MG63 (cell line): ENCODE data around the gene VRK2. TPM values are rescaled to one million over a fixed set of nuclear protein-coding genes. Genes with fewer than 3 reads are reported as not detected.

Experiments used
- DNase-seq: peaks from one replicate; pipeline ENCODE4 v3.0.0-alpha.2; 2020
- H3K27me3 ChIP-seq: fragments of 250-450 bp; sonication (Bioruptor Pico); 2 replicates; pipeline ENCODE4 v1.5.1; 2020; ENCODE audit warnings: mild to moderate bottlenecking, moderate library complexity
- H3K36me3 ChIP-seq: fragments of 250-450 bp; sonication (Bioruptor Pico); 2 replicates; pipeline ENCODE4 v1.5.1; 2020; ENCODE audit warnings: mild to moderate bottlenecking, moderate library complexity
- H3K4me3 ChIP-seq: fragments of 250-450 bp; sonication (Bioruptor Pico); 2 replicates; pipeline ENCODE4 v1.5.1; 2020; ENCODE audit warnings: mild to moderate bottlenecking, moderate library complexity
- H3K9me3 ChIP-seq: fragments of 250-450 bp; sonication (Bioruptor Pico); 2 replicates; pipeline ENCODE4 v1.5.1; 2020; ENCODE audit warnings: mild to moderate bottlenecking, moderate library complexity
- total RNA-seq: library from RNA; depleted of rRNA; stranded (reverse); fragments of >200 nt; shearing (Covaris generic); gene quantifications from 2 replicates; pipeline ENCODE4 v1.2.3, GENCODE V29; 2014; ENCODE audit warnings: low replicate concordance

The VRK2 gene
- total RNA-seq, 1 experiment from 2014 or later = 24.9 TPM

DNA sequence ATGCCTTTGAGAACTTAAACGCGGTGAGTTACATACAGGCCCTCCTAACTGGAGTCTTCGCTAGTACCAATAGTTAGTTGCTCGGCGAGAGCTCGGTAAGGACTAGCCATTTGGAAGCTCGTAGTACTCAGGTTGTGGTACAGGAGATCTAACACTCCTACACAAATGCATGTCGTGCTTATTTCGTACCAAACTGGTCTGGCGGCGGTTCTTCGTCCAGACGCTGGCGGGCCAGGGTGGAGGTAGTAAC, 346 bp upstream of the VRK2 start:
- Histone ChIP-seq H3K4me3 (peak overlapping the region; percentile 85), H3K27me3 (no peaks in the 10 kb centered on the region), H3K9me3 (no peaks in the 10 kb centered on the region), H3K36me3 (peaks cover 26% of the 10 kb centered on the region)
- no peak for DNase-seq

DNA sequence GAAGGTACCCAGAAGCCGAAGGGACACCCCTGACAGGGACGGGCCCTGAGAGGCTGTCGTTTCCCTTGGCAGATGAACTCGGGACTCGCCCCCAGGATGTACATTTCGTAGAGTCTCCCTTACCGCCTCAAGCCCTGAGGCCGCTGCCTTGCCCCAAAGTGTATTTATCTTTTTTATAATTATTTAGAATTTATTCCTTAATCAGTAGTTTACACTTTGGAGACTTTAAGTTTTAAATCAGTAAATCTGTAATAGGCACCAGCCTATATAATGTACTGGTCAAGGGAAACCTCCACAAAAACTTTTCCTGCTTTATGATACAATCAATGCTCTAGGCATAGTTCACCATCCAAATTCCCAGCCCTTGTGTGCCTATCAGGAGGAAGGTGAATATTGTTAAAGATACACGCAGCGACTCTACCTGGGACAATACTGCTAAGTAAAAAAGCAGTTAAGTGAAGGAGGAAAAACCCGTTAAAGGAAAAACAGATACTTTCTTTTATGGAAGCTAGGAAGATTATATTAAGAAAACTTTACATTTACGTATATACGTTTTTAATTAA, 848 bp downstream of the VRK2 start:
- no peaks in the 10 kb centered on the region for H3K27me3 ChIP-seq
- no peaks in the 10 kb centered on the region for H3K9me3 ChIP-seq
- DNase-seq = no peak
- H3K4me3 ChIP-seq = peak overlapping the region; percentile 85
- H3K36me3 ChIP-seq = peaks cover 33% of the 10 kb centered on the region

DNA sequence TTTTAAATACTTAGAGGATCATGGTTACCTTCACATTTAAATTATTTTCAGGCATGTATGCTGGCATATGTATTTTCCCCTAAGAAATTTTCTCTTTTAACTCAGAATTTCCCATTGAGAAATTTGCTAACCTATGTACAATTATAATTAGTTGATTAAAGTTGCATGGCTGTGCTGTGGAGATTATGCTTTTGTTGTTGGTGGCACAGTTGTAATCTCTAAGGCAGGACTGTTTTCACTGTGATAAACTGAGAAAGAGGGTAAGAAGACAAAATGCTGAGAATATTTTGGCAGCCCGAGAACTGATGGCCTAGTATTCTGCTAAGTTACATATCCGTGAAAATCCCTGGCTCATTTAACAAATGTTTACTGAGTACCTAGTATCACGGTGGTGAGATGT, 1.4 kb downstream of the VRK2 start:
- DNase-seq = no peak
- peaks cover 36% of the 10 kb centered on the region for H3K36me3 ChIP-seq
- no peaks in the 10 kb centered on the region for H3K9me3 ChIP-seq
- no peaks in the 10 kb centered on the region for H3K27me3 ChIP-seq
- H3K4me3 ChIP-seq = peak overlapping the region; percentile 85

DNA sequence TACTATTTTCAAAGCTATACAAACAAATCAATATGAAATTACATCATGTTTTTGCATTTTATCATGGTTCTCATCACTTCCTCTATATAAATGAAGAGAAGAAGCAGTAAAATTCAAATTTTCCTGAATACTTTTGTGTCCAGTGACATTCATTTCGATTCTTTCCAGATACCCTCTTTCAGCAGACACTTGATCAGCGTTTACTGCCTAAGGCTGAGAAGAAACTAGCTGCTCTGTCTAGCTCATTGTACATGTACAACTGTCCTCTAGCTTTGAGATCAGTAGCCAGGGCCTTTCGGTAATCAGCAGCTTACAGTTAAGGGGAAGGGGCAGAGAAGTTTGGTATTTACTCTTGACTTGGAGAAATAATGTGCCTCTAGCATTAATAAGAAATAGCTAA, 4.8 kb downstream of the VRK2 start:
- Histone ChIP-seq H3K27me3 (no peaks in the 10 kb centered on the region), H3K4me3 (no peak overlapping the region), H3K36me3 (peaks cover 36% of the 10 kb centered on the region), H3K9me3 (no peaks in the 10 kb centered on the region)
- DNase-seq = no peak

DNA sequence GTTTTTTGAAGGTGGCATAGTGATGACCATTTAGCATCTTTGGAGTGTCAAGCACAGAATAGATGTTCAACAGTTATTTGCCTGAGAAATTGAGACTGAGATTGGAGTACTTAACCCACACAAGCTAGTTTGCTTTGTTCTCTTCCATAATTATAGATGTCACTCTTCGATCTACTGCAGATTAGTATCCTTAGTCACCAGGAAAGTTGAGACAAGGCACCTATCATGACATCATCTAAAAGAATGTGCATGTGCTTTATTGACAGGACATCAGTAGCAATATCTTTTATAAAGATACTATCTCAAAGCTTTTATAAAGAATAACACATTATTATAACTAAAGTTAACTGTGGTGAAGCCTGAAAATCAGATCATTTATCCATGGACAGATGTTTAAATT, 6.4 kb downstream of the VRK2 start:
- no peak for DNase-seq
- Histone ChIP-seq H3K9me3 (no peaks in the 10 kb centered on the region), H3K4me3 (no peak overlapping the region), H3K36me3 (peaks cover 39% of the 10 kb centered on the region), H3K27me3 (no peaks in the 10 kb centered on the region)

DNA sequence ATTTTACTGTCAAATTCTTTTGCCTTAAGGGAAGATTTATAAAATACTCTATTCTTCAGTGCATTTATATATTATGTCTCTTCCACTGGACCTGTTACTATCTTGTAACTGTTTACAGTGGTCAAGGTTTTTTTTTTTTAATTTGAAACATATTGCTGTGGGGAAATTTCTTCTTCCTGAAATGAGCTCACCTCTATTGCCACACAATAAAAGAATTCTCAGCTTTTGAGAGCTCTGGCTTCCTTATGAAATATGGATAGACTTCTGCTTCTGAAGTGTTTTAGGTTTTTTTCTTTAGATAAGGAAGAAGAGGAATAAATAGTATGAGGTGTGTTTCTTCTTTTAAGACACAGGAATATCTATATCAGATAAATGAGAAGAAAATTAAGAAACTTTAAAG, 7.7 kb downstream of the VRK2 start:
- no peaks in the 10 kb centered on the region for H3K27me3 ChIP-seq
- H3K36me3 ChIP-seq = peaks cover 39% of the 10 kb centered on the region
- H3K9me3 ChIP-seq = no peaks in the 10 kb centered on the region
- H3K4me3 ChIP-seq = no peak overlapping the region
- no peak for DNase-seq

DNA sequence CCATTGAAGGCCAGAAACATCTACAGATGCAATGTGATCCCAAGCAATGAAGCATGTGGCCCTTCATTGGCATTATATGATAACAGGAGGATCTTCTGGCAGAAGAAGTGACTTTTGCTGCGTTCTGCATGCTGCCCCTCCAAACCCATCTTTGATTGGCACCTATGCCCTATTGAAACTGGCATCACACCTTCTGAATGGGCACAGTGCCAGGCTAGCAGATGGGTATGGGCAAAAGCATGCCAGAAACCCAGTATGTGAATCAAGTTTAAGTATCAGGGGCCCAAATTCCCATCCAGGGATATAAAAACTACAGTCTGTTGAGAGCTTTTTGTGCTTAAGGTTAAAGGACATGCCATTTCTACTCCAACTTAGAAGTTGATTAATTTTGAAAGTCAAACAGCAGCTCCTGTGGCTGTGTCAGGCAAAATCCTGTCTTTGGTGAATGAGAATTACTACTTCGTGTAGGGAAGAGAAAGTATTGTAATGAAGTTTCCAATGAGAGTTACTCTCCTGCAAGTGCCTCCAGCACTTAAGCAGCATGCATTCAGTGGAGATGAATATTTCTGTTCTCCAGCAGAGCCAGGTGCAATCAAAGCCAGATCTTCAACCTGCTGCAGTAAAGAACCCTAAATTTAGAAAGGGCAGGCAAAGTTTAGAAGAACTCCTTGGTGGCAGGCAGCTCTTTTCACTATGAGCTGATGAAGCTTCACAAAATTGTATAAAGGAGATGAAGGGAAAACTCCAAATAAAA, 8.6 kb downstream of the VRK2 start:
- H3K4me3 ChIP-seq = no peak overlapping the region
- H3K27me3 ChIP-seq = no peaks in the 10 kb centered on the region
- peaks cover 35% of the 10 kb centered on the region for H3K36me3 ChIP-seq
- H3K9me3 ChIP-seq = no peaks in the 10 kb centered on the region
- no peak for DNase-seq

DNA sequence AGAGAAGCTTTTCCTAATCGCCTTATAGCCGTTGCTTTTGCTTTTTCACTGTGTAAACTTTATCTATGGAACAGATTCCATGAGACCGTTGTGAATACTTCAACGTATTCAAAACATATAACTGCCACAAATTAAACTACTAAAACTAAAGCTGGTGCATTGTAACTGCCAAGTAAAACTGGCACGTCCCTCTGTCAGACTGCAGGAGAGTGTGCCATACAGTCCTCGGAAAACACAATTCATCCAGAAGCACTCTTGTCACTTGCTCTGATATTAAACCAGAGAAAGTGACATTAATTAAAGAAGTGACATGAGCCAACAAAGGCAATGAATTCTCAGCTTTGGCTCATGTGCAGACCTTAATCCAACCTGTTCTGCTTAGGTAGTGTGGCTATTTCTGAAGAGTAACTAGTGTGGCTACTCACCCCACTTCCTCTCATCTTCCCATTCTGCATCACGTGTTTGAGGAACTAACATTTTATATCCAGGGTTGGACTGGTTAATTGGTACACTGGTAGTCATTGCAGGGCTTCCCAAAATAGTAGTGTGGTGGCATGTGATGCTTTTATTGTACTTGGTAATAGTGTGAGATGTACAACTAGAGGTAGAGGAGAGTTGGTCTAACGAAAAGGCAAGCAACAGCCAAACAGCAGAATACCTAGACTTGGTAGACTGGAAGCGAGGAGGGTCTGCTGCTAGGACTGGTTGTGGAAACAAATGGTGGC, 9.7 kb downstream of the VRK2 start:
- DNase-seq = no peak
- Histone ChIP-seq H3K36me3 (peaks cover 27% of the 10 kb centered on the region), H3K4me3 (no peak overlapping the region), H3K9me3 (no peaks in the 10 kb centered on the region), H3K27me3 (no peaks in the 10 kb centered on the region)

DNA sequence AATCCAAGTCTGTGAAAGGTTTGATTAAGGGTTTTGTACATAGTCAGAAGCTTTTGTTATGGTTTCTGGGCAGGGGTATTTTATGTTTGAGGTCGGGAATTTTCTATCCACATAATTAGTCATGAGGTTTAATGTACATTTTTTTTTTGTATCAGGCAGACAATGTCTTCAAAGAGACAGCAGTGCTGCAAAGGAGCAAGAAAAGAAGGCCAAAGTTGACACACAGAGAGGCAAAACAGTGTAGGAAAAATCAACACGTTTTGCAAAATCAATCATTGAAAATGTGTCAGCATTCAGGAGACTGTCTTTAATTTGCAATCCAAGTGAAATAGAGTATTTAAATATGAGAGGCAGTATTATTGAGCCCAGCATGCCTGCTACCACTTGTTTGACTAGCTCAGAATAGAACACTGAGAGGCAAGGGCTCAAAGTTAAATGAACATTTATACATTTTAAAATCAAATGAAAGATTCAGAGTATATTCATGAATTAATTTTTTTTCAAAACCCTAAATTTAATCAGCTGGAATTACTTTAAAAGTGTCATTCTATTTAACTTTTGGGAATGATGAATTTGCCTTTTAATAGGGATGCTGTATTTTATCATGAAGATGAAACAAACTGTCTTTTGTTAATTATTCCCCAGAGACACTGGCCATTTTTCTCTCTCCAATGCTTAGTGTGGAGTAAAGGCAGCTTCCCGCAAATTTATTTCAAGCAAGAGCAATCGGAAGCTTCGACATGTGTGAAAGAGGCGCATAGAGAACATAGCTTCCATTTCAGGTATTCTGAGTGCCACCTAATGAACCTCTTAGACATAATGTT, 11.3 kb downstream of the VRK2 start:
- DNase-seq = no peak
- H3K36me3 ChIP-seq = peaks cover 27% of the 10 kb centered on the region
- H3K4me3 ChIP-seq = no peak overlapping the region
- H3K9me3 ChIP-seq = no peaks in the 10 kb centered on the region
- H3K27me3 ChIP-seq = no peaks in the 10 kb centered on the region

DNA sequence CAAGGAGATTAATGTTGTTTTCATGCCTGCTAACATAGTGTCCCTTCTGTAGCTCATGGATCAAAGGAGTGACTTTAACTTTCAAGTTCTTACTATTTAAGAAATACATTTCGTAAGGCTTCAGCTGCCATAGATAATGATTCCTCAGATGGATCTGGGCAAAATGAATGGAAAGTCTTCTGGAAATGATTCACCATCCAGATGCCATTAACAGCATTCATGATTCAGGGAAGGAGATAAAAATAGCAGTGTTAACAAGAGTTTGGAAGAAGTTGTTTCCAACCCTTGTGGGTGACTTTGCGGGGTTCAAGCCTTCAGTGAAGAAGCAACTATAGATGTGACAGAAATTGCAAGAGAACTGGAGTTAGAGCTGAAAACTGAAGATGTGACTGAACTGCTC, 17.0 kb downstream of the VRK2 start:
- H3K27me3 ChIP-seq = no peaks in the 10 kb centered on the region
- no peaks in the 10 kb centered on the region for H3K9me3 ChIP-seq
- H3K36me3 ChIP-seq = peaks cover 37% of the 10 kb centered on the region
- no peak for DNase-seq
- H3K4me3 ChIP-seq = no peak overlapping the region

DNA sequence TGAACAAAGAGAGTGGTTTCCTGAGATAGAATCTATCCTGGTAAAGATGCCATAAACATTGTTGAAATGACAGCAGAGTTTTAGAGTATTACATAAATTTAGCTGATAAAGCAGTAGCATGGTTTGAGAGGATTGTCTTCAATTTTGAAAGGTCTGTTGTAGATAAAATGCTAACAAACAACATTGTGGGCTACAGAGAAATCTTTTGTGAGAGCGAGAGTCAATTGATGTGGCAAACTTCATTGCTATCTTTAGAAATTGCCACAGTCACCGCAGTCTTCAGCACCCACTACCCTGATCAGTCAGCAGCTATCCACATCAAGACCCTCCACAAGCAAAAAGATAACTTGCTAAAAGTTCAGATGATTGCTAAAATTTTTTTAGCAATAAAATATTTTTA, 17.5 kb downstream of the VRK2 start:
- DNase-seq = no peak
- no peak overlapping the region for H3K4me3 ChIP-seq
- no peaks in the 10 kb centered on the region for H3K9me3 ChIP-seq
- peaks cover 35% of the 10 kb centered on the region for H3K36me3 ChIP-seq
- no peaks in the 10 kb centered on the region for H3K27me3 ChIP-seq

DNA sequence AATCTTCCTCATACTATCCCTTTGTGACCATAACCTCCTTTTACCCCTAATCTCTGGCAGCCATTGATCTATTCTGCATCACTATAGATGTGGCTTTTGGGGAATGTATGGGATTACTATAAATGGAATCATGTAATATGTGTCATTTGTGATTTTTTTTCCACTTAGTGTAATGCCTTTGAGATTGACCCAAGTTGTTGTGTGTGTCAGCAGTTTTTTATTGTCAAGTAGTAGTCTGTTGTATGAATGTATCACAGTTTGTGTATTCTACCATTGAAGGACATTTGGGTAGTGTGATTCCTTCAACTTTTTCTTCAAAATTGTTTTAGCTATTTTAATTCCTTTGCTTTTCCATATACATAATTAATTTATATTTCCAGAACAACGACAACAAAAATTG, 18.6 kb downstream of the VRK2 start:
- Histone ChIP-seq H3K27me3 (no peaks in the 10 kb centered on the region), H3K36me3 (peaks cover 32% of the 10 kb centered on the region), H3K9me3 (no peaks in the 10 kb centered on the region; the same call in 1 of the 2 replicates), H3K4me3 (no peak overlapping the region)
- DNase-seq = no peak

DNA sequence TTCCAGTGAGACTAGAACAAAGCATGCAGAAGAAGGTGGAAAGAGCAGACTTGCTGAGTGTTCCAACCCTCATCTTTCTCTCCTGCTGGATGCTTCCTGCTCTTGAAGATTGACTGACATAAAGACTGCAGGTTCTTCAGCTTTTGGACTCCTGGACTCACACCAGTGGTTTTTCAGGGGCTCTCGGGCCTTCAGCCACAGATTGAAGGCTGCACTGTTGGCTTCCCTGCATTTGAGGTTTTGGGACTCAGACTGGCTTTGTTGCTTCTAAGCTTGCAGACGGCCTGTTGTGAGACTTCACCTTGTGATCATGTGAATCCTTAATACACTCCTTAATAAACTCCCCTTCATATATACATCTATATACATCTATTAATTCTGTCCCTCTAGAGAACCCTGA, 20.4 kb downstream of the VRK2 start:
- Histone ChIP-seq H3K4me3 (no peak overlapping the region), H3K36me3 (peaks cover 31% of the 10 kb centered on the region), H3K27me3 (no peaks in the 10 kb centered on the region), H3K9me3 (no peaks in the 10 kb centered on the region; the same call in 1 of the 2 replicates)
- no peak for DNase-seq

DNA sequence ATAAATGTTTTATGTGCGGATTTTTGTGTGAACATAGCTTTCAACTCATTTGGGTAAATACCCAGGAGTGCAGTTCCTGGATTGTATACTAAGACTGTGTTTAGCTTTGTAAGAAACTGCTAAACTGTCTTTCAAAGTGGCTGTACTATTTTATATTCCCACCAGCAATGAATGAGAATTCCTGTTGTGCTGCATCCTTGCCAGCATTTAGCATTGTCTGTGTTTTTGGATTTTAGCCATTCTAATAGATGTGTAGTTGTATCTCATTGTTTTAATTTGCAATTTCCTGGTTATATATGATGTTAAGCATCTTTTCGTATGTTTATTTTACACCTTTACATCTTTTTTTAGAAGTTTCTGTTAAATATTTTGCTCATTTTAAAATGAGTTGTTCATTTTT, 24.2 kb downstream of the VRK2 start:
- Histone ChIP-seq H3K36me3 (peaks cover 34% of the 10 kb centered on the region), H3K4me3 (no peak overlapping the region), H3K27me3 (no peaks in the 10 kb centered on the region), H3K9me3 (no peaks in the 10 kb centered on the region; the same call in 1 of the 2 replicates)
- no peak for DNase-seq

DNA sequence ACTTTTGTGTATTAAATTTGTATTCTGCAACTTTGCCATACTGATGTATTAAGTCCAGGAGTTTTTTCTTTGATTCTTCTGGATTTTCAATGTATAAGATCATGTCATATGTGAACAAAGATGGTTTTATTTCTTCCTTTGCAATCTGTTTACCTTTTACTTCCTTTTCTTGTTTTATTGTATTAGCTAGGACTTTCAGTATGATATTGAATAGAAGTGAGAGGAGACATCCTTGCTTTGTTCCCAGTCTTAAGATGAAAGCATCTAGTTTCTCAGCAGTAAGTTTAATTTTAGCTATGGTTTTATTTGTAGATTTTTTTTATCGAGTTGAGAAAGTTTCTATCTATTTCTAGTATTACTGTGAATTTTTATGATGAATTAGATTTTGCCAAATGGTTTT, 25.5 kb downstream of the VRK2 start:
- H3K36me3 ChIP-seq = peaks cover 24% of the 10 kb centered on the region
- no peaks in the 10 kb centered on the region for H3K27me3 ChIP-seq
- no peaks in the 10 kb centered on the region; the same call in 1 of the 2 replicates for H3K9me3 ChIP-seq
- no peak for DNase-seq
- no peak overlapping the region for H3K4me3 ChIP-seq

DNA sequence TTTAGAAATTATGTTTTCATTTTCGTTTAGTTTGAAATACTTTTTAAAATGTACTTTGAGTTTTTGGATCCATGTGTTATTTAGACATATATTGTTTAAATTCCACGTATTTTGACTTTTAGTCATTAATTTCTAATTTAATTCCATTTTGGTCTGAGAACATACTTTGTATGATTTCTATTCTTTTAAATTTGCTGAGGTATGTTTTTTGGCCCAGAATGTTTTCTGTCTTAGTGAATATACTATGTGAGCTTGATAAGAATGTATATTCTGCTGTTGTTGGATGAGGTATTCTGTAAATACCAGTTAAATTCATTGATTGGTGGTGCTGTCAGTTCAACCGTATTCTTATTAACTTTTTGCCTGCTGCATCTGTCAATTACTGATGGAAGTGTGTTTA, 26.4 kb downstream of the VRK2 start:
- peaks cover 23% of the 10 kb centered on the region for H3K36me3 ChIP-seq
- no peak overlapping the region for H3K4me3 ChIP-seq

DNA sequence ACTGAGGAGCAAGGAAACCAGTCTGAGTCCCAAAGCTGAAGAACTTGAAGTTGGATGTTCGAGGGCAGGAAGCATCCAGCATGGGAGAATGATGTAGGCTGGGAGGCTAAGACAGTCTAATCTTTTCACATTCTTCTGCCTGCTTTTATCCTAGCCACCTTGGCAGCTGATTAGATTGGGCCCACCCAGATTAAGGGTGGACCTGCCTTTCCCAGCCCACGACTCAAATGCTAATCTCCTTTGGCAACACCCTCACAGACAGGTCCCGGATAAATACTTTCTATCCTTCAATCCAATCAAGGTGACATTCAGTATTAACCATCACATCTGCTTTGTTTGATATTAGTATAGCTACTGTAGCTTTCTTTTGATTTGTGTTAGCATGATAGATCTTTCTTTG, 27.1 kb downstream of the VRK2 start:
- peaks cover 21% of the 10 kb centered on the region for H3K36me3 ChIP-seq
- no peaks in the 10 kb centered on the region; the same call in 1 of the 2 replicates for H3K9me3 ChIP-seq
- no peak for DNase-seq
- no peaks in the 10 kb centered on the region for H3K27me3 ChIP-seq
- no peak overlapping the region for H3K4me3 ChIP-seq

More for the DNA sequence above, 26.4 kb downstream of the VRK2 start:
- Histone ChIP-seq H3K27me3 (no peaks in the 10 kb centered on the region), H3K9me3 (no peaks in the 10 kb centered on the region; the same call in 1 of the 2 replicates)
- no peak for DNase-seq
